Activated CD4-positive, CD25-positive, alpha-beta regulatory T cell treated with anti-CD3 and anti-CD28 coated beads, Interleukin-2, amount 50 U/mL, for 16 hours (primary cell): ENCODE data around the gene TMSB4X.
"Not testable (repeated sequence)": the region's sequence is repeated elsewhere in the genome, so short reads cannot be mapped to it uniquely, and the experiment has no call there.

Experiments
- DNase-seq: peaks from one replicate; pipeline ENCODE4 v3.0.0-alpha.2; 2020; ENCODE audit warnings: low read depth, low spot score

TMSB4X gene

GRCh38 chrX:12955882-12956703 lies 18.8 kb upstream of the TMSB4X start:
- no peak for DNase-seq

DNA sequence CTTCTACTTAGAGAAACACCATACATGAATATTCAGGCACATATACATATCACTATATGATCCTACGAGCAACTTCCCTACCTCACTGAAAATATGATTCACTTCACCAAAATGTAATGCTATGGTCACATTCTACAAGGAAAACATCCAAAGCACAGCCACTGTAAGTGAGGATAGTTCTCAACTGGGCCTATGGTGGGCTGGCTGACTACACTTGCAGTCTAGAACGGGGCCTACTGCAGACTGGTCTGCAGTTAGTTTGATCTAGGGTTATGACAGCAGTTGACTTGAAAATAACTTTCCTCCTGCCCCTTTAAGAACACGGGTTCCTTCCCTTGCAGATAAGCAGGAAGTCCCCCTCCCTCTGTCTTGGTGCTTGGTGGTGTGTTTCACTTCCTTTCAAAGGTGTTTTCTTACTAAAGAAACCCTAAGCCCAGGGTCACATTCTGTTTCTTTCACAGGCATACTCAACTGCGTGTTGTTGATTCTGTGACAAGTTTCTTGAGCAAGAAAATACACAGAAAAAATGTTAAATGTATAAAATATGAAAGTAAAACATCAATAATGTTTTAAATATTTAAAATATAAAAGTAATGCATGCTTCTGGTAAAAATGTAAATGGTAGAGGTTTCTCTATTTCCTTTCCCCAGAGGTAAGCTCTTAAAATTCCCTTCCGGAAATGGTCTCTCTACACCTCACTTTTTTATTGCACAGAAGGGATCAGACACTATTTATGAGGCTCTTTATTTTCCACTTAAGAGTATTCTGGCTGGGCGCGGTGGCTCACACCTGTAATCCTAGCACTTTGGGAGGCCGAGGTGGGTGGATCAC lies 18.0 kb upstream of the TMSB4X start:
- peak; percentile 47 for DNase-seq

DNA sequence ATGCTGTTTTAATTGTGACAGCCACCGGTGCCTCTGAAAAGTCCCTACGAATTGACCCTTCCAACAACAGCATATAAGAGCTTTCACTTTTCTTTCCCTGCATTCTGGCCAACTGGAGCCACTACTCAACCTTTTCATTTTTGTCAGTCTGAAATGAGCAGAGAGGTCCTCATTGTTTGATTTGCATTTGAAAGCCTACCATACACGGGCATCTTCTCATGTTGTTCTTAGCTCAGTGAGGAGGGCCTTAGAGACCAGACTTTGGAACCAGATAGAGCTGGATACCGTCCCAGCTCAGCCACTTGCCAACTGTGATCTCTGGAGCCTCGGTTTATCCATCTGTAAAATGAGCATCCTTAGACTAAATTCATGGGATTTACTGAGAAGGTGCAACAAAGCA lies 16.9 kb upstream of the TMSB4X start:
- no peak for DNase-seq

GRCh38 chrX:12958461-12958860 lies 16.4 kb upstream of the TMSB4X start:
- DNase-seq, result no peak

DNA sequence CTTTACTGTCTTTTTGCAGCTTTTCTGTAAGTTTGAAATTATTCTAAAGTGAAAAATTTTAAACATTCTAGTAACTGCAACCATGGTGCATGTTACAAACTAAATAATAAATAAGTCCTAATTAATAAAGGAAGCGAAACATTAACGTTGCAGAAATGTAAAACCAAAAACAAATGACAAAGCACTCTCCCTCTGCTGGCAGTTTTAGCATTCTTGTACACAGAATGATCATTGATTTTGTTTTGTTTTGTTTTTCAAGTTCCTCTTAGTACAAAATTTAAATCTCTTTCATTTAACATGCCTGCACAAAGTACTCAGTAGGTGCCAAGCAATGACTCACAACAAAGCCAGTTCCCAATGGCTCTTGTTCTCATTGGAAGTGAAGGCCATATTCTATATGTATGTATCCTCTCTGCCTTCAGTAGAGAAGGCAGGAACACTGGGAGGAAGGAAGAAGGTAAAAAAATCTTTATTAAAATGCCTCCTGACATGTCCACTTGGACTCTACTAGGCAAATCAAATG lies 13.7 kb upstream of the TMSB4X start:
- DNase-seq, result no peak

- no peak for DNase-seq
Measured at GRCh38 chrX:12962041-12962504, 12.8 kb upstream of the TMSB4X start.

DNA sequence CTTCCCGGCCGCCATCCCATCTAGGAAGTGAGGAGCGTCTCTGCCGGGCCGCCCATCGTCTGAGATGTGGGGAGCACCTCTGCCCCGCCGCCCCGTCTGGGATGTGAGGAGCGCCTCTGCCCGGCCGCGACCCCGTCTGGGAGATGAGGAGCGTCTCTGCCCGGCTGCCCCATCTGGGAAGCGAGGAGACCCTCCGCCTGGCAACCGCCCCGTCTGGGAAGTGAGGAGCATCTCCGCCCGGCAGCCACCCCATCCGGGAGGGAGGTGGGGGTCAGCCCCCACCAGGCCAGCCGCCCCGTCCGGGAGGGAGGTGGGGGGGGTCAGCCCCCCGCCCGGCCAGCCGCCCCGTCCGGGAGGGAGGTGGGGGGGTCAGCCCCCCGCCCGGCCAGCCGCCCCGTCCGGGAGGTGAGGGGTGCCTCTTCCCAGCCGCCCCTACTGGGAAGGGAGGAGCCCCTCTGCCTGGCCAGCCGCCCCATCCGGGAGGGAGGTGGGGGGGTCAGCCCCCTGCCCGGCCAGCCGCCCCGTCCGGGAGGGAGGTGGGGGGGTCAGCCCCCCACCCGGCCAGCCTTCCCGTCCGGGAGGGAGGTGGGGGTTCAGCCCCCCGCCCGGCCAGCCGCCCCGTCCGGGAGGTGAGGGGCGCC lies 11.6 kb upstream of the TMSB4X start:
- not testable (repeated sequence) for DNase-seq

- DNase-seq, result no peak
Measured at GRCh38 chrX:12965131-12965940, 9.6 kb upstream of the TMSB4X start.

DNA sequence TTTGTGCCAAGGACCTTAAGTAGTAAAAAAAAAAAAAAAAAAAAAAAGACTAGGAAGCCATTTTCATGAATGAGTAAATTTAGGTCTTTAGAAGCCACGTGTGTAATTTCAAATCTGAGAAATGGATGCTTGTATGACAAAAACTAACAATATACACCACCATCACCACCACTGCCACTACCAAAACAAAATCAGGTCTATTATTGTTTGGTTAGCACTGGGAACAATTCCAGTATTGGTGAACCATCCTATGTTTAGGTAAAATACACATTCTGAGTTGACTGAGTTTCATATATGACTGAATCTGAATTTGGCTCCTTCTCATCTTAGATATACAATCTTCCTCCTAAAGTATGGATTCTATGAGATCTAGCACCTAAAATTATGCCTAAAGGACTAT lies 8.8 kb upstream of the TMSB4X start:
- no peak for DNase-seq

- no peak for DNase-seq
Measured at GRCh38 chrX:12967711-12968465, 7.0 kb upstream of the TMSB4X start.

- no peak for DNase-seq
Measured at GRCh38 chrX:12970691-12971202, 4.2 kb upstream of the TMSB4X start.

GRCh38 chrX:12971282-12972003 lies 3.5 kb upstream of the TMSB4X start:
- DNase-seq, result no peak

GRCh38 chrX:12972243-12972642 lies 2.7 kb upstream of the TMSB4X start:
- DNase-seq, result no peak

GRCh38 chrX:12972878-12973560 lies 1.9 kb upstream of the TMSB4X start:
- no peak for DNase-seq

- DNase-seq, result no peak
Measured at GRCh38 chrX:12973561-12974304, 1.2 kb upstream of the TMSB4X start.

- no peak for DNase-seq
Measured at GRCh38 chrX:12974305-12974795, 560 bp upstream of the TMSB4X start.

- no peak for DNase-seq
Measured at GRCh38 chrX:12975670-12975965, 708 bp downstream of the TMSB4X start.

- DNase-seq, result no peak
Measured at GRCh38 chrX:12975991-12976558, 1.2 kb downstream of the TMSB4X start.
